H7 (cell line): ENCODE results near the gene ELOVL3. TPM values are rescaled to one million over a fixed set of nuclear protein-coding genes. Genes with fewer than 3 reads are reported as not detected.
"Not testable (repeated sequence)": the region's sequence is repeated elsewhere in the genome, so short reads cannot be mapped to it uniquely, and the experiment has no call there.

Source experiments
- DNase-seq: peaks from one replicate; pipeline ENCODE4 v3.0.0; 2012
- H3K27me3 ChIP-seq: 2 replicates; pipeline ENCODE4 v1.6.0; 2011; ENCODE audit warnings: mild to moderate bottlenecking, low read length; ENCODE audit not compliant: control insufficient read depth, insufficient read depth
- H3K36me3 ChIP-seq: replicated peaks from 2 replicates; pipeline ENCODE4 v1.5.1; 2011; ENCODE audit warnings: low read length; ENCODE audit not compliant: control insufficient read depth, insufficient read depth
- H3K4me3 ChIP-seq: 2 replicates; pipeline ENCODE4 v1.5.1; 2011; ENCODE audit warnings: low read depth, mild to moderate bottlenecking, control low read depth, low read length, moderate library complexity; ENCODE audit not compliant: insufficient read depth
- total RNA-seq: library from RNA; depleted of rRNA; stranded (reverse); fragments of >200 nt; shearing (Covaris generic); gene quantifications from 2 replicates; pipeline ENCODE4 v1.2.3, GENCODE V29; 2014; rRNA removed

The ELOVL3 gene, protein sequence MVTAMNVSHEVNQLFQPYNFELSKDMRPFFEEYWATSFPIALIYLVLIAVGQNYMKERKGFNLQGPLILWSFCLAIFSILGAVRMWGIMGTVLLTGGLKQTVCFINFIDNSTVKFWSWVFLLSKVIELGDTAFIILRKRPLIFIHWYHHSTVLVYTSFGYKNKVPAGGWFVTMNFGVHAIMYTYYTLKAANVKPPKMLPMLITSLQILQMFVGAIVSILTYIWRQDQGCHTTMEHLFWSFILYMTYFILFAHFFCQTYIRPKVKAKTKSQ
- total RNA-seq = 0.14 TPM in 1 of 2 replicates, not detected in the other

DNA sequence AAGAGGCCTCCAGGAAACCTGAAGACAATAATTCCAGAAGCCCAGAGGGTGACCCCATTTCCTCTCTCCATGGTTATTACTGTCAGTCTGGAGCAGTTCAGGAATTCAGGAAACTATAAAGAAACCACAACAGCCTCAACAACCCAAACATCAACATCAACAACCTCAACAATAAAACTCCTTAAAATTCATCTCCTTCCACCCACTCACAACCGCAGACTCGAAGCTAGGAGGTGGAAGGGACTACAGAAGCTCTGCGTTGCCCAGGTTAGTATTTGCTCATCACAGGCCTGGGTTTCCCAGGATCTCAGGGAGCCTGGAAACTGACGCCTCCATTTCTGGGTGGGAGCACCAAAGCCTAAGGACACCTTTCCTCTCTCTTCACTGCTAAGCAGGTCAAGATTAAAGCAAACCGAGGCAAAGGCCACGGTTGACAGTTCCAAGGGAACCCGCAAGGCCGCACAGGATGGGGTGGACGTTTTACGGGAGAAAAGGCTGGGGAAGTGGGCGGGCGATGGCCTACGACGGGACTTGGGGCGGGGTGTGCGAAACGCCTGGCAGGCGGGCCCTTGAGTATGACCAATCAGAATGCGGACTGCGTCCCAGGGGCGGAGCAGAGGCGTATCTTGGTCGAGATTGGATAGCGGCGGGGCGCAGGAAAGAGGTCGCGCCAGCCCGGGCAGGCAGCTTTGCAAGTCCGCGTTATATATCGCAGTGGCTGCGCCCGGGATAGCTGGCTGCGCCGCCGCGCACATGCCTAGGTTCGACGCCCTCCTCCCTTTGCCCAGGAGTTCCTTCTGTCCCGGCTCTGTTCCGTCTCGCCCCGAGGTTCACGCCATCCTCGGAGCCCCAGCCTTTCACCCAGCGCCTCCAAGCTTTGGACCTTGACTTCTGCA lies at the start of gene ELOVL3:
Gene ELOVL3, plus strand, starts transcription at position 654 of the 896 bp plus-strand sequence. CDS start 250 bp downstream, outside the sequence.
- peaks cover 48% of the 10 kb centered on the region for H3K27me3 ChIP-seq
- peak within 1 kb of the TSS; percentile 19; the same call in 1 of the 2 replicates for H3K4me3 ChIP-seq

DNA sequence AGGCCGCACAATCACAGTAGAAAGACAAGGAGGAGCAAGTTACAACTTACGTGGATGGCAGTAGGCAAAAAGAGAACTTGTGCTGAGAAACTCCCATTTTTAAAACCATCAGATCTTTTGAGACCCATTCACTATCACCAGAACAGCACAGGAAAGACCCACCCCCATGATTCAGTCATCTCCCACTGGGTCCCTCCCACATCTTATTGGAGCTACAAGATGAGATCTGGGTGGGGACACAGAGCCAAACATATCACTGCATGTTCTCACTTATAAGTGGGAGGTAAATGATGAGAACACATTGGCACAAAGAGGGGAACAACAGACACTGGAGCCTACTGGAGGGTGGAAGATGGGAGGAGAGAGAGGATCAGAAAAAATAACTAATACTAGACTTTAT lies 41.5 kb upstream of the ELOVL3 start:
- Histone ChIP-seq H3K36me3 (no peaks in the 10 kb centered on the region), H3K4me3 (no peak overlapping the region), H3K27me3 (no peaks in the 10 kb centered on the region)
- no peak for DNase-seq

More for the DNA sequence above, at the start of gene ELOVL3:
- peak; percentile 99 for DNase-seq
- H3K36me3 ChIP-seq = no peaks in the 10 kb centered on the region

GRCh38 chr10:102185272-102185671 lies 40.8 kb upstream of the ELOVL3 start:
- Histone ChIP-seq H3K4me3 (no peak overlapping the region), H3K27me3 (no peaks in the 10 kb centered on the region), H3K36me3 (no peaks in the 10 kb centered on the region)
- no peak for DNase-seq

- no peak overlapping the region for H3K4me3 ChIP-seq
- H3K36me3 ChIP-seq = no peaks in the 10 kb centered on the region
- no peak for DNase-seq
- H3K27me3 ChIP-seq = no peaks in the 10 kb centered on the region
These were observed 40.1 kb upstream of the ELOVL3 start for GRCh38 chr10:102185811-102186527.

DNA sequence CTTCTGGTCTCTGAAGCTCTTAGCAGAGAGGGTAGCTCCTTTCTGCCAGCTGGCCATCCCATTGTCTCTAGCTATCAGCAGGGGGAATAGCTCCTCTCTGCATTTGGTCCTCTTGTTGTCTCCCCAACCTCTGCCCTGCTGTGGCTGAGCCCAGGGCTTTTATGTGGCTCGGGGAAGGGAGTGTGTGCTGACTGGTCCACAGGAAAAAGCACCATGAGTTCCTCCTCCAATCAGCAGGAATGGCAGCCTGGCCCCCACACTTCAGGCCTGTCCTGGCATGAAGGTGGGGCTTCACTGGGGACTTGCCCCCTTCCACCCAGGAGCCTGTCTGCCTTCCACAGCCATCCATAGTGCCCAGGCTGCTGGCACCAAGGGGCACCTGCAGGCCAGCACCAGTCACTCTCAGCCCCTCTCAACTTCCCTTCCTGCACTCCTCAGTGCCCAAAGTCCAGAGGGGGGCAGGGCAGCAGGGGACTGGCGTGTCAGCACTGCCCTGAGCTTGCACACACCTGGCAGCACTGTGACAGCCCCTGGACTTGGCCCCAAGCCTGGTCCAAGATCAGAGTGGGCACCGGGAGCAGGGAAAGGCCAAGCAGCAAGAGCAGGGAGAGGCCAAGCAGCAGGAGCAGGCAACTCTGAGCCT lies 37.7 kb upstream of the ELOVL3 start:
- no peaks in the 10 kb centered on the region for H3K27me3 ChIP-seq
- no peaks in the 10 kb centered on the region for H3K36me3 ChIP-seq
- DNase-seq = no peak
- H3K4me3 ChIP-seq = no peak overlapping the region

- not testable (repeated sequence) for DNase-seq, H3K4me3 ChIP-seq, H3K36me3 ChIP-seq, H3K27me3 ChIP-seq
These were observed 36.9 kb upstream of the ELOVL3 start for GRCh38 chr10:102188941-102189898.

- H3K4me3 ChIP-seq = no peak overlapping the region
- DNase-seq = no peak
These were observed 34.1 kb upstream of the ELOVL3 start for GRCh38 chr10:102191956-102192355.

DNA sequence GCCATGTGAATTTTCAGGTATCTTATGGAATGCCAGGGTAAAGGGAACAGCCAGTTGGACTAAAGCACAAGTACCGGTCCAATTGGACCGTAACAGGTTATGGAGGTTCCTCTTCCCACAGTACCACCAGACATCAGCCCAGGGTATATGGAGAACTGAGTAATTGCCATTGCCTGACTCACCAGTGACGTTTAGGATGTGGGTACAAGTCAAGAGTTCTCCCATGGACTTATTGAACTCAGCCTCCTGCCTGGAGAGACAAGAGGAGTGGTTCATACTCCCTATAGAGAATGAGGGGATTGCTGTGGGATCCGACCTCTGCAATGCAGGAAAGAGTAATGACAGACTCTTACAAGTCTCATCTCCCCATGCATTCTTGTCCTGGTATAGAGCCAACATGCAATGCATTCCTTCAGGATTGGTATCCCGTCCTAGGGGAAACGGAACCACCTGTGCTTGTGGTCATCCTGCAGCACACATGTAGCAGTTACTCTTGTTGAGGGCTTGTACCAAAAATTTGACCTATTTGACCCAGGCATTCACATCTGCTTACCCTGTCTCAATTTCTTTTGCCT lies 30.7 kb upstream of the ELOVL3 start:
- H3K36me3 ChIP-seq = no peaks in the 10 kb centered on the region
- no peaks in the 10 kb centered on the region for H3K27me3 ChIP-seq
- no peak overlapping the region for H3K4me3 ChIP-seq
- no peak for DNase-seq

More at GRCh38 chr10:102191956-102192355, 34.1 kb upstream of the ELOVL3 start:
- Histone ChIP-seq H3K36me3 (no peaks in the 10 kb centered on the region), H3K27me3 (no peaks in the 10 kb centered on the region)

- H3K27me3 ChIP-seq = no peaks in the 10 kb centered on the region
- no peaks in the 10 kb centered on the region for H3K36me3 ChIP-seq
- no peak for DNase-seq
- H3K4me3 ChIP-seq = no peak overlapping the region
These were observed 29.2 kb upstream of the ELOVL3 start for GRCh38 chr10:102196893-102197292.

- no peaks in the 10 kb centered on the region for H3K36me3 ChIP-seq
- no peak for DNase-seq
- no peaks in the 10 kb centered on the region for H3K27me3 ChIP-seq
- no peak overlapping the region for H3K4me3 ChIP-seq
These were observed 28.1 kb upstream of the ELOVL3 start for GRCh38 chr10:102198027-102198426.

- Histone ChIP-seq H3K36me3 (no peaks in the 10 kb centered on the region), H3K4me3 (no peak overlapping the region), H3K27me3 (0 out of 2 replicates have a peak, but pooled peaks cover 1% of the 10 kb centered on the region)
- no peak for DNase-seq
These were observed 25.1 kb upstream of the ELOVL3 start for GRCh38 chr10:102200751-102201640.

DNA sequence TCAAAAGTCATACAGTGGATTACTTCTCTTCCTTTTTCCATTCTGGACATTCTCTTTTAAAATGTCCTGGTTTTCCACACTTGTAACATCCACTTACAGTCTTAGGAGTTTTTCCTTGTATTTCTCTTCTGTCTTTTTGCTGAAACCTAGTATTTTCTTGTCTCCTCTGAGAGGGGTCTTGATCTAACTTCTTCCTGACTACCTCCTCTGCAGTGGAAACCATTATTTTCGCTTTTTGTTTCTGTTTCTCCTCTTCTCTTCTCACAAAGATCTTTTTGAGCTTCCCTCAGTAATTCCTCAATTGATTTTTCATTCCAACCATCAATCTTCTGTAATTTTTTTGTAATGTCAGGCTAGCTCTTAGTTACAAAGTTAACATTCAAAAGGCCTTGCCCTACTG lies 23.7 kb upstream of the ELOVL3 start:
- no peak for DNase-seq
- Histone ChIP-seq H3K27me3 (0 out of 2 replicates have a peak, but pooled peaks cover 1% of the 10 kb centered on the region), H3K4me3 (no peak overlapping the region), H3K36me3 (no peaks in the 10 kb centered on the region)
